Measurements from ENCODE around the gene SNX27. TPM values are rescaled to one million over a fixed set of nuclear protein-coding genes. Genes with fewer than 3 reads are reported as not detected.

Gene SNX27
- polyA plus RNA-seq, 1 donor (not counting 4 experiments of a cell fraction or from before 2014, with no cell fraction given), result 15.7 TPM

DNA sequence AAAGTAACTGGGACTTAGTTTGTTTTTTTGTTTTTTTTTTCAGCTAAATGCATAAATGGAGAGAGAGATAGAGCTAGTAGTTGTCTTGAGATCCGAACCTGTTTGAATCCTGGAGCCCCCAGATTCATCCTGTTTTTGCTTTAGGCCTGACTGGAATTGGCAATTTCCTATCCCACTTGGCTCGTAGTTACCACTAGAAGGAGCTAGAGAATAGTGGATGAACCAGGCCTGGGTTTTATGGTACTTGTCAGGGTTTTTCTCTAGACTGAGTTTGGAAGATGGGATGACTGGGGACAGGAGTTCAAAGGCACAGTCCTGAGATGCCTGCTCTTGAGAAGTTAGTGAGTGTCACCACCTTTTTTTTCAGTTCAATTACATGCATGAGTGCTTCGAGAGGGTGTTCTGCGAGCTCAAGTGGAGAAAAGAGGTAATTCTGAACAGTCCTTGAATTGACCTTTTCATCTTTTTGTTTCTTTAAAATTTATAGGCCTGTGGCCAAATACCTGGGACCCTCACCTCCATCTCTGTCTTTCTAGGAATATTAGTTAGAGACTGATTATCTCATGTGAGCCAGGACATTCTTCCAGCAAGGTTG, 81.3 kb downstream of the SNX27 start:
- H3K36me3 ChIP-seq (ENCODE audit: control insufficient read depth in 2 of 2, extremely low read depth in 1 of 2, insufficient read depth in 2 of 2, low read length in 2 of 2), result peaks cover 6 to 9% of the 10 kb centered on the region in 2 experiments
- no peaks in the 10 kb centered on the region for H3K27me3 ChIP-seq (ENCODE audit: control insufficient read depth, extremely low read depth, insufficient read depth, low read length)
- DNase-seq (ENCODE audit: low read depth, low spot score) (no peak), FAIRE-seq (no peak)
- no peaks in the 10 kb centered on the region for H3K79me2 ChIP-seq (ENCODE audit: control insufficient read depth, insufficient read depth, low read length)
- TF ChIP-seq, protein P1, sequence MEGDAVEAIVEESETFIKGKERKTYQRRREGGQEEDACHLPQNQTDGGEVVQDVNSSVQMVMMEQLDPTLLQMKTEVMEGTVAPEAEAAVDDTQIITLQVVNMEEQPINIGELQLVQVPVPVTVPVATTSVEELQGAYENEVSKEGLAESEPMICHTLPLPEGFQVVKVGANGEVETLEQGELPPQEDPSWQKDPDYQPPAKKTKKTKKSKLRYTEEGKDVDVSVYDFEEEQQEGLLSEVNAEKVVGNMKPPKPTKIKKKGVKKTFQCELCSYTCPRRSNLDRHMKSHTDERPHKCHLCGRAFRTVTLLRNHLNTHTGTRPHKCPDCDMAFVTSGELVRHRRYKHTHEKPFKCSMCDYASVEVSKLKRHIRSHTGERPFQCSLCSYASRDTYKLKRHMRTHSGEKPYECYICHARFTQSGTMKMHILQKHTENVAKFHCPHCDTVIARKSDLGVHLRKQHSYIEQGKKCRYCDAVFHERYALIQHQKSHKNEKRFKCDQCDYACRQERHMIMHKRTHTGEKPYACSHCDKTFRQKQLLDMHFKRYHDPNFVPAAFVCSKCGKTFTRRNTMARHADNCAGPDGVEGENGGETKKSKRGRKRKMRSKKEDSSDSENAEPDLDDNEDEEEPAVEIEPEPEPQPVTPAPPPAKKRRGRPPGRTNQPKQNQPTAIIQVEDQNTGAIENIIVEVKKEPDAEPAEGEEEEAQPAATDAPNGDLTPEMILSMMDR (optimal IDR thresholded peaks at IDR 0.05 in 1 of 3, IDR thresholded peaks at IDR 0.05 in 1 of 3, conservative IDR thresholded peaks at IDR 0.05 in 1 of 3; ENCODE audit: extremely low read depth in 1 of 3, insufficient read depth in 2 of 3, low read length in 3 of 3), result peak; percentile 61 to 83 (median 66)
- no peak for TF ChIP-seq EZH2 (IDR thresholded peaks at IDR 0.05; ENCODE audit: low read length)
- no peaks in the 10 kb centered on the region for H3K4me1 ChIP-seq (ENCODE audit: control insufficient read depth, extremely low read depth, insufficient read depth, low read length)
- H3K9me3 ChIP-seq (ENCODE audit: control insufficient read depth, low read depth, low read length), result no peaks in the 10 kb centered on the region
- H3K9ac ChIP-seq (ENCODE audit: control insufficient read depth, extremely low read depth, insufficient read depth, low read length), result no peak overlapping the region
- H3K9me1 ChIP-seq (ENCODE audit: control insufficient read depth, extremely low read depth, insufficient read depth, low read length), result no peaks in the 10 kb centered on the region
- H4K20me1 ChIP-seq (ENCODE audit: control insufficient read depth, extremely low read depth, insufficient read depth, low read length), result no peaks in the 10 kb centered on the region
- dilution Hi-C loops (cut with MboI; ENCODE audit: extremely low pct_ligation_motif_present, low sequenced_read_pairs), result no loop called here
- no peak overlapping the region for H3K4me3 ChIP-seq (ENCODE audit: control insufficient read depth in 2 of 3, extremely low read depth in 1 of 3, insufficient read depth in 2 of 3, low read depth in 1 of 3, low read length in 3 of 3)
- H2AFZ ChIP-seq (ENCODE audit: control insufficient read depth, low read length), result no peak overlapping the region
- H3K4me2 ChIP-seq (ENCODE audit: control insufficient read depth, extremely low read depth, insufficient read depth, low read depth, low read length), result no peak overlapping the region
- H3K27ac ChIP-seq (ENCODE audit: control insufficient read depth, insufficient read depth, low read length), result no peak overlapping the region

GRCh38 chr1:151701515-151701914, 89.7 kb downstream of the SNX27 start:
- Histone ChIP-seq H2AFZ (ENCODE audit: control insufficient read depth, low read length) (no peak overlapping the region), H3K4me3 (ENCODE audit: control insufficient read depth in 2 of 3, extremely low read depth in 1 of 3, insufficient read depth in 2 of 3, low read depth in 1 of 3, low read length in 3 of 3) (no peak overlapping the region), H3K9ac (ENCODE audit: control insufficient read depth, extremely low read depth, insufficient read depth, low read length) (no peak overlapping the region), H3K36me3 (ENCODE audit: control insufficient read depth in 2 of 2, extremely low read depth in 1 of 2, insufficient read depth in 2 of 2, low read length in 2 of 2) (peaks cover 0 to 11% of the 10 kb centered on the region in 2 experiments), H3K4me2 (ENCODE audit: control insufficient read depth, extremely low read depth, insufficient read depth, low read depth, low read length) (no peak overlapping the region), H3K9me1 (ENCODE audit: control insufficient read depth, extremely low read depth, insufficient read depth, low read length) (no peaks in the 10 kb centered on the region), H3K9me3 (ENCODE audit: control insufficient read depth, low read depth, low read length) (no peaks in the 10 kb centered on the region), H3K27me3 (ENCODE audit: control insufficient read depth, extremely low read depth, insufficient read depth, low read length) (no peaks in the 10 kb centered on the region), H4K20me1 (ENCODE audit: control insufficient read depth, extremely low read depth, insufficient read depth, low read length) (no peaks in the 10 kb centered on the region), H3K79me2 (ENCODE audit: control insufficient read depth, insufficient read depth, low read length) (no peaks in the 10 kb centered on the region), H3K27ac (ENCODE audit: control insufficient read depth, insufficient read depth, low read length) (no peak overlapping the region), H3K4me1 (ENCODE audit: control insufficient read depth, extremely low read depth, insufficient read depth, low read length) (no peaks in the 10 kb centered on the region)
- dilution Hi-C loops (cut with MboI; ENCODE audit: extremely low pct_ligation_motif_present, low sequenced_read_pairs), result no loop called here
- FAIRE-seq, result no peak
- DNase-seq (ENCODE audit: low read depth, low spot score), result no peak
- TF ChIP-seq EZH2 (IDR thresholded peaks at IDR 0.05; ENCODE audit: low read length), result no peak
- TF ChIP-seq, protein P1 (optimal IDR thresholded peaks at IDR 0.05 in 1 of 3, IDR thresholded peaks at IDR 0.05 in 1 of 3, conservative IDR thresholded peaks at IDR 0.05 in 1 of 3; ENCODE audit: extremely low read depth in 1 of 3, insufficient read depth in 2 of 3, low read length in 3 of 3), result no peak

Measured in keratinocyte (primary cell).